SK-N-MC (cell line): Measurements from ENCODE around the gene PLXNB2.

Source experiments
- EZH2 ChIP-seq: fragments of 200-600 bp; sonication (generic); IDR thresholded peaks from one replicate; pipeline ENCODE4 v1.6.1; 2017; ENCODE audit warnings: antibody characterized with exemption
- FOXP2 ChIP-seq: optimal IDR thresholded peaks from 2 replicates; pipeline ENCODE3; 2011; ENCODE audit warnings: mild to moderate bottlenecking, moderate library complexity; ENCODE audit not compliant: insufficient read depth; ENCODE audit errors: extremely low read length, control extremely low read depth
- POLR2AphosphoS5 ChIP-seq: IDR thresholded peaks from 2 replicates; pipeline ENCODE4 v1.6.1; 2012; ENCODE audit warnings: mild to moderate bottlenecking, low read depth, low read length, borderline replicate concordance

DNA sequence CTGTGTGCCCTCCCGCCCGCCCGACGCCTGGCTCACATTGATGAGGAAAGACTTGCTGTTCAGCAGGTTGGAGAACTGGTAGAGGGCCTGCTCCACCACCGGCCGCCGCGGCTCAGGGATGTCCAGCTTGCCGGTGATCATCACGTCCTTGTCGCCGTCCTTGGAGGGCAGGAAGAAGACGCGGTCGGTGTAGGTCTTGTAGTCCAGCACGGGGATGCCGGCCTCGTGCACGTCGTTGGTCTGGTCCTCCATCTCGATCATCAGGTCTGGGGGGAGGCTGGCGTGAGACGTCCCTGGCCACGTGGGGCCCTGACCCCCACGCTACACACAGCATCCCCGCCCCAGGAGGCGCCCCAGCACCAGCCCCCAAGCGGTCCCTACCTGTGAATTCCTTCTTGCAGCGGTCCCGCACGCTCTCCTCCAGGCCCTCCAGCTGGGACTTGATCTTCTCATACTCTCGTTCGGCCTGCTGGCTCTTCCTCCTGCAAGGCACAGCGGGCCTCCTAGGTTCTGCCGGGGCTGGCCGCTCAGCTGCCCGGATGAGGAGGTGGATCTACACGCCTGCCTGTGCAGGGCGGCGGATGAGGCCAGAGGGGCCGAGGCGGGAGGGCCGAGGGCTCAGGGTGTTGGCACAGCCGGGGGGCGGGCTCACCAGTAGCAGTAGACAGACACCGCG lies 26.6 kb downstream of the PLXNB2 start:
- no peak for TF ChIP-seq EZH2
- TF ChIP-seq POLR2AphosphoS5: no peak
- no peak for TF ChIP-seq FOXP2
